ENCODE data around the gene WNT3A. TPM values are rescaled to one million over a fixed set of nuclear protein-coding genes. Genes with fewer than 3 reads are reported as not detected.

Gene WNT3A
- total RNA-seq, 1 experiment from 2014 or later = 0.24 TPM

DNA sequence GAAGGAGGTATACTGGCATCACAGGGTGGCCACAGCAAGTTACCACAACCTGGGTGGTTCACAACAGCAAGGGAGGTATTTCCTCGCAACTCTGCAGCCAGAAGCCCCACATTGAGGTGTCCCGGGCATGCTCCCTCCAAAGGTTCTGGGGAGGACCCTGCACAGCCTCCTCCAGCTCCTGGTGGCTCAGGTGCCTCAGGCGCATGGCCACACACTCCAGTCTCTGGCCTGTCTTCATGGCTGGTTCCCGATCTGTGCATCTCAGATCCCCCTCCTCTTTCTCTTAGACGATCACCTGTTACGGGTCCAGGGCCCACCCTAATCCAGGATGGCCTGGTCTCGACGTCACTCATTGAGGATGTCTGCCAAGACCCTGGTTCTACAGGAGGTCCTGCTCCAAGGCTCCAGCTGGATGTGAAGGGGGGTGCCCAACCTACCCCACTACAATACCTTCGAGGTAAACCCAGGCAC is 69.0 kb downstream of the WNT3A start:
- H4K20me1 ChIP-seq (ENCODE audit: insufficient read depth) = peaks cover 11% of the 10 kb centered on the region
- no peak overlapping the region for H3K4me3 ChIP-seq
- H3K36me3 ChIP-seq (ENCODE audit: low read depth) = no peaks in the 10 kb centered on the region
- H3K4me2 ChIP-seq = no peak overlapping the region
- H3K9me2 ChIP-seq (ENCODE audit: insufficient read depth) = no peaks in the 10 kb centered on the region
- no peak overlapping the region for H3K27ac ChIP-seq
- CTCF ChIA-PET = no interaction called here
- peaks cover 15% of the 10 kb centered on the region for H3K79me2 ChIP-seq (ENCODE audit: low read depth)
- no peaks in the 10 kb centered on the region for H3K4me1 ChIP-seq (replicated peaks; ENCODE audit: insufficient read depth)
- peaks cover 11% of the 10 kb centered on the region; the same call in 1 of the 2 replicates for H3F3A ChIP-seq (ENCODE audit: insufficient read depth, low read depth)
- no peak for DNase-seq
- no TSS peak for BruUV-seq (replicated peaks)
- no peak for TF ChIP-seq EZH2 (IDR thresholded peaks at IDR 0.05; ENCODE audit: low read depth)
- no peak for TF ChIP-seq CTCF (conservative IDR thresholded peaks at IDR 0.05)
- H2AFZ ChIP-seq = no peak overlapping the region
- intact Hi-C loops (cut with micrococcal nuclease; ENCODE audit: unreplicated experiment) = no loop called here
- POLR2A ChIA-PET (ENCODE audit: unreplicated experiment) = interaction anchor here (0.5 kb wide), 1 partner anchor 31 kb away, joined by 6 read pairs; no protein-coding TSS in a partner anchor
- H3K27me3 ChIP-seq (ENCODE audit: insufficient read depth, low read depth) = no peaks in the 10 kb centered on the region
- no peaks in the 10 kb centered on the region for H3K9me3 ChIP-seq (ENCODE audit: insufficient read depth, low read depth)

DNA sequence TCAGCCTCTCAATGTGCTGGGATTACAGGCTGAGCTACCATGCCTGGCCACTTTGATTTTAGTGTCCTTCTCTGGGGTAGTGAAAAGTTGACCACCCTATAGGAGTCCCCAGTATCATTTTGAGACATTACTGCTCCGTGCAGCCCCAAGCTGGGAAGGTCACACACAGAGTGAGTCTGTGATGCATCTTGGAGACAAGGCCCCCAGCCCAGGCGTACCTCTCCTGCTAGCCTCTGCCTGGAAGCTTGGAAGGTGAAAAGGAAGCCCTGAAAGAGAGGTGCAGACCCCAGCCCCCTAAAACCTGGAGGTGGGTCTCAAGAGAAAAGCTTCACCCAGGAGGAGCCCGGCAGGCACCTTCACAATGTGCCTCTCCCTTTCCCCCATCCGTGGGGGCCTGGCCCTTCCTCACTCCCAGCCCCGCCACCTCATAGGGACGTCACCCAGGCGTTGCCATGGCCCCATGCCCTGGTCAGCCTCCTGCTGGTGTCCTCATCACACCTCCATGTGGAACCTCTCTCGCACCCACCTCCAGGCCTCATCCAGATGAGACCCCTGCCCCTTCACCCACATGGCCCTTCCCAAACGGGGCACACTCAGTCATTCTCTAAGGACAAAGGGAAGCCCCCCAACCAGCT is 70.1 kb downstream of the WNT3A start:
- no peak overlapping the region for H3K4me2 ChIP-seq
- peaks cover 26% of the 10 kb centered on the region for H3K79me2 ChIP-seq (ENCODE audit: low read depth)
- BruUV-seq (replicated peaks) = no TSS peak
- H4K20me1 ChIP-seq (ENCODE audit: insufficient read depth) = peaks cover 11% of the 10 kb centered on the region
- H2AFZ ChIP-seq = no peak overlapping the region
- CTCF ChIA-PET = interaction anchor here (0.6 kb wide), 1 partner anchor 73 kb away, joined by 3 read pairs; no protein-coding TSS in a partner anchor
- no peaks in the 10 kb centered on the region for H3K9me3 ChIP-seq (ENCODE audit: insufficient read depth, low read depth)
- POLR2A ChIA-PET (ENCODE audit: unreplicated experiment) = no interaction called here
- no peaks in the 10 kb centered on the region for H3K9me2 ChIP-seq (ENCODE audit: insufficient read depth)
- H3F3A ChIP-seq (ENCODE audit: insufficient read depth, low read depth) = peaks cover 11% of the 10 kb centered on the region; the same call in 1 of the 2 replicates
- H3K36me3 ChIP-seq (ENCODE audit: low read depth) = no peaks in the 10 kb centered on the region
- no peak for DNase-seq
- intact Hi-C loops (cut with micrococcal nuclease; ENCODE audit: unreplicated experiment) = no loop called here
- H3K4me3 ChIP-seq = no peak overlapping the region
- H3K27me3 ChIP-seq (ENCODE audit: insufficient read depth, low read depth) = no peaks in the 10 kb centered on the region
- no peak for TF ChIP-seq EZH2 (IDR thresholded peaks at IDR 0.05; ENCODE audit: low read depth)
- TF ChIP-seq CTCF (conservative IDR thresholded peaks at IDR 0.05) = no peak
- no peak overlapping the region for H3K27ac ChIP-seq
- H3K4me1 ChIP-seq (replicated peaks; ENCODE audit: insufficient read depth) = 0 out of 2 replicates have a peak, but pooled peaks cover 5% of the 10 kb centered on the region

DNA sequence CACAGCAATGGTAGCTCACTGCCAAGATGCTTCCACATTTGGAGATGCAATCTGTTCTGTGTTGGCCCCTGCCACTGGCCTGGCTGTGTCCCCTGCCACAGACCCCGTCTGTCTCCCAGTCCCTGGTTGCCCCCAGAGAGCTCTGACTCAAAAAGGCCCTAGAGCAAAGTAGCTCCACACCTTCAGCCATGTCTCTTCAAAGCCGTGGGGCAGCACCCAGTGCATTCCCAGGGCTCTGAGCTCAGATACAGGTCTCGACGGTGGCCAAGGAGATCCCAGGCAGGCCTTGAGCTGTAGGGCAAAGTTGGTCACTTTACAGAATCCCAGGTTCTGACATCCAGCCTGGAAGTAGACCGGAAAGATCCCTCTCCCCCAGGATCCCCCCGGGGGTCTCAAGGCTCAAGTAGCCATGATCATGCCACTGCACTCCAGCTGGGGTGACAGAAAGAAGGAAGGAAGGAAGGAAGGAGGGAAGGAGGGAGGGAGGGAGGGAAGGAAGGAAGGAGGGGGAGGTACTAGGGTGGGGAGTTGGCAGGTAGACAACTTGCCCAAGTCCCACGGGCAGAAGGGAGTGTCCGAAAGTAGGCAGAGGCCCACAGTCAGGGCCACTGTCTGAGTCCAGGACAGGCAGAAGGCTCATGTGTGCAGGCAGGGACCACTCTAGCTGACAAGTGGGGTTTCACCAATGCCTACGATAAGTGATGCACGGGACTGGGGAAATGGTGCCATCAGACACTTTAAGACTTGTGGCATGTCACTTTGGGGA is 71.0 kb downstream of the WNT3A start:
- H4K20me1 ChIP-seq (ENCODE audit: insufficient read depth) = peaks cover 11% of the 10 kb centered on the region
- DNase-seq = no peak
- POLR2A ChIA-PET (ENCODE audit: unreplicated experiment) = no interaction called here
- H3F3A ChIP-seq (ENCODE audit: insufficient read depth, low read depth) = peaks cover 7% of the 10 kb centered on the region; the same call in 1 of the 2 replicates
- H3K9me2 ChIP-seq (ENCODE audit: insufficient read depth) = no peaks in the 10 kb centered on the region
- no peak for TF ChIP-seq CTCF (conservative IDR thresholded peaks at IDR 0.05)
- TF ChIP-seq EZH2 (IDR thresholded peaks at IDR 0.05; ENCODE audit: low read depth) = no peak
- H3K4me2 ChIP-seq = no peak overlapping the region
- no TSS peak for BruUV-seq (replicated peaks)
- no peaks in the 10 kb centered on the region for H3K36me3 ChIP-seq (ENCODE audit: low read depth)
- intact Hi-C loops (cut with micrococcal nuclease; ENCODE audit: unreplicated experiment) = no loop called here
- H3K4me1 ChIP-seq (replicated peaks; ENCODE audit: insufficient read depth) = 0 out of 2 replicates have a peak, but pooled peaks cover 5% of the 10 kb centered on the region
- no peak overlapping the region for H2AFZ ChIP-seq
- no peaks in the 10 kb centered on the region for H3K9me3 ChIP-seq (ENCODE audit: insufficient read depth, low read depth)
- H3K27me3 ChIP-seq (ENCODE audit: insufficient read depth, low read depth) = no peaks in the 10 kb centered on the region
- CTCF ChIA-PET = interaction anchor here (0.6 kb wide), 1 partner anchor 74 kb away, joined by 3 read pairs; no protein-coding TSS in a partner anchor
- H3K27ac ChIP-seq = no peak overlapping the region
- peaks cover 32% of the 10 kb centered on the region for H3K79me2 ChIP-seq (ENCODE audit: low read depth)
- no peak overlapping the region for H3K4me3 ChIP-seq
